HG03095 (cell line): ENCODE results near the gene CFAP107.

Source experiments
- ATAC-seq: cut with Tn5 transposase; IDR thresholded peaks from one replicate; pipeline ENCODE4 v1.9.1; 2021; ENCODE audit warnings: moderate library complexity; ENCODE audit not compliant: unreplicated experiment

Gene CFAP107

DNA sequence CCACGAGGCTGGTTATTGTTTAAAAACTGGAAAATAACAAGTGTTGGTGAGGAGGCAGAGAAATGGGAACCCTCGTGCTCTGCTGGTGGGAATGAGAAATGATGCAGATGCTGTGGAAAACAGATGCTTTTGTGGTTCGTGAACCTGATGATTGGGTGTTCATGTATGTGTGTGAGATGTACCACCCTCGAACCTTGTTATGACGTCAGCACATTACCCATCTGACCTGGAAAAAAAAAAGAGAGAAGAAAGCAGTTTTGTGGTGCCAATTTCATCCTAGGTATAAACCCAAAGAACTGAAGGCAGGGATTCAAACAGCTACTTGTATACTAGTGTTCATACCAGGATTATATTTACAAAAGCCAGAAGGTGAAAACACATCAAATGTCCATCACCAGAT is 6.4 kb upstream of the CFAP107 start:
- no peak for ATAC-seq

DNA sequence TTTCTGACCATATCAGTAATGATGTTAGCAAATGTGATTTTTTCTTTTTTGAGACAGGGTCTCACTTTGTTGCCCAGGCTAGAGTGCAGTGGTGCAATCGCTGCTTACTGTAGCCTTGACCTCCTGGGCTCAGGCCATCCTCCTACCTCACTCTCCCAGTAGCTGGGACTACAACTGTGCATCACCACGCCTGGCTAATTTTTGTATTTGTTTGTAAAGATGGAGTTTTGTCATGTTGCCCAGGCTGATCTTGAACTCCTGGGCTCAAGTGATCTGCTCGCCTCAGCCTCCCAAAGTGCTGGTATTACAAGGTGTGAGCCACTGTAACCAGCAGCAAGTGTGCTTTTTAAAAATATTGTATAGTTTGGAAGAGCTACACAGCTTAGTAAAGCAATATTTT is 4.1 kb upstream of the CFAP107 start:
- no peak for ATAC-seq

DNA sequence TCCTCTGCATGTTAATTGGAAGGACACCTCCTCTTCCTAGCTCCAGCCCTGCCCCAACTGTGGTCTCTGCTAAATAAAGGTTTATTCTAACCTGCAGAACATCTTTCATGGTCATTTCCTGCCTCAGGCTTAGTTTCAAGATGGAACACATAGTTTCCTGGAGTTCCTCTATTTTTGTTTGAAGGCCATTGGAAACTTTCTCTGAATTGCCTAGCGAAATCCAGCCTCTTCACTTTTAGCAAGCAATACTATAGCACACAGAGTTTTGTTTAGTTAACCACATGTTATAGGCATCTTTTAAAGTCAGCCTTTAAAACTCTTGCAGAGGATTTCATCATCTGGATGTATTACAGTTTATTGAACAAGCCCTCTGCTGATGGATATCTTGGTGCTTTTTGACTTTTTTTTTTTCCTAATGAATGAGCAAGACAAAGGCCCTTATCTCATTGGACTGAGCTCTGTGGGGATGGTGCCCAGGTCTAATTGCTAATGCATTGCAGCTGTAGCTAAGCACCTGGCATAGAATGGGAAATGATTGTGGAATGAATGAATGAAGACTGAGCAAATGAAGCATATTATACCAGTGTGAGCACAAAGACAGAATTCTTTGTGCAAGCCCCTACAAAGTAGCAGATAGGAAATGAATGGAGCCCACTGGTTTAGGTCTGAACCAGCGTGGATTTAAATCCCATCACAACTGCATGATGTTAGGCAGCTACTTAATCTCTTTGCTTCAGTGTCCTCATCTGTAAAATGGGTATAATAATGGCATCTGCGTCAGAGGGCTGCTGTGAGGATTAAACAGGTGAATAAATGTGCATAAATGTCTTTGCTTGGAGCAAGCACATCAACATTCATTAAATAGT is 641 bp upstream of the CFAP107 start:
- no peak for ATAC-seq

DNA sequence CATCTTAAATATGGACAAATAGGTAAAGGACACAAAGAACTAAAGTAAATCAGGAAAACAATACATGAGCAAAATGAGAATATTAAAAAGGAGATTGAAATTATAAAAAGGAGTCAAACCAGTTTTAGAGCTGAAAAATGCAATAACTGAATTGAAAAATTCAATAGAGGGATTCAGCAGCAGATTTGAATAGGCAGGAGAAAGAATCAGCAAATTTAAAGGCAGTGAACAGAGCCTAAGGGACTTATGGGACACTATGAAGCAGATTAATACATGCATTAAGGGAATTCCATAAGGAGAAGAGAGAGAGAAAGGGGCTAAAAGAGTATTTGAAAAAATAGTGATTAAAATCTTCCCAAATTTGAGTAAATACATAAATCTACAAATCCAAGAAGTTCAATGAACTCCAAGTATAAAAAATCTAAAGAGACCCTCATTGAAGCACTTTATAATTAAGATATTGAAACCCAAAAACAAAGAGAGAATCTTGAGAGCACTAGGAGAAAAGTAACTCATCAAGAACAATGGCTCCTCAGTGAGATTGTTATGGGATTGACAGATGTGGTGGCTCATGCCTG is 2.9 kb downstream of the CFAP107 start:
- ATAC-seq, result no peak

DNA sequence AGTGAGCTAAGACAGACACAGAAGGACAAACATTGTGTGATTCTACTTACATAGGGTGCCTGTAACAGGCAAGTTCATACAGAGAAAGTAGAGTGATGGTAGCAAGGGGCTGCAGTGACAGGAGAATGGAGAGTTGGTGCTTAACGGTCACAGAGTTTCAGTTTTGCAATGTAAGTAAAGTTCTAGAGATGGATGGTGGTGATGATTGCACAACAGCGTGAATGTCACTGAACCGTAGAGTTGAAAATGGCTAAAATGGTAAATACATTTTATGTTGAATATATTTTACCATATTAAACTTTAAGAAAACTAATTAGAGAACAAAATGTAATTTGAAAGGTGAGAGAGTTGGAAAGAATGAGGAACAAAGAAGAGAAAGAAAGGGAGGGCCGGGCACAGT is 8.7 kb downstream of the CFAP107 start:
- ATAC-seq, result no peak

DNA sequence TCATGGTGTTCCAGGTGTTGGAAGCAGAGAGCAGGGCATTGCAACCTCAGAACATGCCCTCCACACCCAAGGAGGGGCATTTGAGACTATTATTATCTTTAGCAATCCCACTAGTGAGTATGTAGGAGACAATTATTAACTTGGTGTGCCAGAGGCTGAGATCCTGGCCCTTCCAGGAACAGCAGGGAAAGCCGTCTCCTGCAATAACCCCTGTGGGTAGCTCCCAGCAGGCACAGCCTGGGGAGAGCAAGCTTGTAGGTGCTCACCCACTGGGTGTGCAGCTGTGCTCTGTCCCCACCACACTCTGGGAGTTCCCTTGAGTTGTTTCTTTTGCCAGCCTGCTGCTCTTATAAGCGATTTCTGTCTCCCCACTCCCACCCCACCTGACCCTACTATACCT is 10.3 kb downstream of the CFAP107 start:
- no peak for ATAC-seq

DNA sequence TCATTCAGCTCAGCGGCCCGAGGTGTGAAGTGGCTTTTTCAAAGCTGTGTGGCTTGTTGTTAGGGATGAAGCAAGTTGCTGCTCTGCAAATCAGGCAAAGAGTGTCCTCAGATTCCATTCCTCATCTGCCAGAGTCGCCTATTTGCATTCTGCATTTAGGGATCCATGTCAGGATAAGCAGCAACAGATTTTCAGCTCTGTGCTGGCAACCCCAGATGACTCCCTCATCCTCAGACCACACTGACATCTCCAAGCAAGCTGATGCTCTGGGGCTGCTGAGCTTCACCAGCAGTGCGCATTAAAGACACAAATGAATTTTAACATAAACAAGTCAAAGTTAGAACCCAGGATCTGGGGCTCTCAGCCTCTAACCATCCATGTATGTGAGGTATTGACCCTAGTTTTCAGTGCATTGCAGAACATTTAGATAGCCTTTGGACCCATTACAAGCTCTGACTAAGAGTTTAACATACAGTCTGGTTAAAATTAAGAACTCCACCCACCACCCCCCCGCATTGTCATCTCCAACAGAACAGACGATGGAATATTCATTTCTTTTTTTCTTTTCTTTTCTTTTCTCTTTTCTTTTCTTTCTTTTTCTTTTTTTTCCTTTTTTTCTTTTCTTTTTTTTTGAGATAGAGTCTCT is 10.9 kb downstream of the CFAP107 start:
- ATAC-seq, result no peak

DNA sequence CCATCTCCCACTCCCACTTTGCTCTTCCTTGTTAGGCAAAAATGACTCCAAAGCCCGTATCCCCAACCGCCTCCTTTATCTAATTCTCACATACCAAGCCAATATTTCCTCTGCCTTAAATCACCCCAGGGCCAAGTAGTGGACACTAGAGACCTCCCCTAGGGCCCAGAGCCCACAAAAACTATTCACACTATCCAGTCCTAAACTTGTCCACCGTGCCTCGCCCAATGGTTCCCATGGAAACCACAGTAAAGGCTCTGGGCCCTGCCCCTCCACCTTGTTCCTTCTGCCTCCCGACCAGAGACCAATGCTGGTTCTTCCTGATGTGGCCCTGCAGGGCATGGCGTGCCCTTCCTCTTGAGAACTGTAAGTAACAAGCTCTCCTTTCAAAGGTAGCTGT is 11.8 kb downstream of the CFAP107 start:
- no peak for ATAC-seq

DNA sequence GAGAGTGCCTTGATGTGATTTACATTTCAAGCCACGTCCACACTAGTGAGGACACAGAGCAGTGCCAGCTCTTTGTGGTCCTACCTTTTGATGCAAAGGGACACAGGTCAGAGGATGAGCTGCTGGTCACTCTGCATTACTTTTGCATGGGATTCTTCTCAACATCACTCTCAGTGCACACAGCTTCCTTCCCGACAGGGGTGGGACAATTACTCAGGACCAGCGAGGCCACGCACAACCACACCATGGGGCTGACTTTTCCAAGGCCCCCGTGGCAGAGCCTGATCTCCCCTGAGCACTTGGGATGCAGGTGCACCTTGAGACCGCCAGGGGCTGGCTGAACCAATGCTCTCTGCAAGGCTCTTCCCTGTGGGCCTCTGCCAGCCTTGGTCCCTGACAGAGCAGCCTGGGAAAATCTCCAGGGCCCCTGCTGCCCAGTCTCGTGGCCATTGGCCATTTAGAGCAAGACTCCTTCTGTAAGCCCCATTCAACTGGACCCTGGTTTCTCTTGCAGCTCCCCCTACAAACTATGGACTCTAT is 14.3 kb downstream of the CFAP107 start:
- ATAC-seq, result no peak

DNA sequence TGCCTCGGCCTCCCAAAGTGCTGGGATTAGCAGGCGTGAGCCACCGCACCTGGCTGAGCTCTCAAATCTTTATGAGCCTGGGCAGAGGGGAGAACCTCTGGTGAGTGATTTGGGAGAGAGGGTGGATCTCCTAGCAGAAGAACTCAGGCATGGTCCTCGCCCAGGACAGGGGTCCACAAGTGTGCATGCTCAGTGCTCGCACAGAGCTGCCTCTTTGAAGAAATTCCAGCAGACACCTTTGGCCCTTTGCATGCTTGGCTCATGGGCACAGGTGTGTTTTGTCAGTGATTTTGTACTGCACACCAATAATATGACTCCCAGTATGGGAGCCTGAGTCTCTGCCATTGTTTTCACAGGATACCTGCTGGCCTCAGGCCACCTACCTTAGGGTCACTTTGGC is 15.8 kb downstream of the CFAP107 start:
- ATAC-seq, result no peak

DNA sequence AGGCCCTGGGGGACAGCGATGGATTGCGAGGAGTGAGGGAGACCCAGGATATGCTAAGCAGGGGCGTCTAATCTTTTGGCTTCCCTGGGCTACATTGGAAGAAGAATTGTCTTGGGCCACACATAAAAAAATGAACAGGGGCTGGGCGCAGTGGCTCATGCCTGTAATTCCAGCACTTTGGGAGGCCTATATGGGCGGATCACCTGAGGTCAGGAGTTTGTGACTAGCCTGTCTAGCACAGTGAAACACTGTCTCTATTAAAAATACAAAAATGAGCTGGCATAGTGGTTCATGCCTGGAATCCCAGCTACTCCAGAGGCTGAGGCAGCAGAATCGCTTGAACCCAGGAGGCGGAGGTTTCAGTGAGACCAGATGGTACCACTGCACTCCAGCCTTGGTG is 16.8 kb downstream of the CFAP107 start:
- no peak for ATAC-seq

DNA sequence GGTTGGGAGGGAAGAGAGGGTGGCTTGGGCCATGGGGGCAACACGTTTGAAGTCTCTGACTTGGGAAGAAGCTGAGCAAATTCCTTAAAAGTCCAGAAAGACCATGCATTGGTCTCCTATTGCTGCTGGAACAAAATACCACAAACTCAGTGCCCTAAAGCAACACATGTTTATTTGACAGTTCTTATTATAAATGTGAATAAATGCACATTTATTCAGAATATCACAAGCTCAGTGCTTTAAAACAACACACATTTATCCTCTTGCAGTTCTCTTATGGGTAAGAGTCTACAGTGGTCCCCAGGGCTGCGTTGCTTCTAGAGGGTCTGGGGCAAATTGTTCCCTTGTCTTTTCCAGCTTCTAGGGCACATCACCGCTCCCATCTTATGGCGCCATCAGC is 17.5 kb downstream of the CFAP107 start:
- ATAC-seq, result no peak

DNA sequence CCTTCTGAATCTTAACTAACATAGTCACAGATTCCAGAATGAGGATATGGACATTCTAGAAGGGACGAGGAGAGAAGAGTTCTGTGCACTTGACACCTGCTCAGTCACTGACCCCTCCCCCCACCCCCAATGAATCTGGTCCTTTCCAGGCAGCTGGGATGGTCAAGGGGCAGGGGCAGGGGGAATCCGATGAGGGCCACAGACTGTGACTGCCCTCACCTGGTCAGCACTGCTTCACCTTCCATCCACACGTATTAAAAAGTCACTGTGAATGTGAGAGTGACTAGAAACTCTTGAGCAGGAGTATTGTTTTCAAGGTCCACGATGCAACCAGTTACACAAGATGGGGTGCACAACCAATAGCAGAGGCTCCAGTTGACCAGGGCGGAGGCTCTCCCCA is 18.0 kb downstream of the CFAP107 start:
- ATAC-seq, result no peak

DNA sequence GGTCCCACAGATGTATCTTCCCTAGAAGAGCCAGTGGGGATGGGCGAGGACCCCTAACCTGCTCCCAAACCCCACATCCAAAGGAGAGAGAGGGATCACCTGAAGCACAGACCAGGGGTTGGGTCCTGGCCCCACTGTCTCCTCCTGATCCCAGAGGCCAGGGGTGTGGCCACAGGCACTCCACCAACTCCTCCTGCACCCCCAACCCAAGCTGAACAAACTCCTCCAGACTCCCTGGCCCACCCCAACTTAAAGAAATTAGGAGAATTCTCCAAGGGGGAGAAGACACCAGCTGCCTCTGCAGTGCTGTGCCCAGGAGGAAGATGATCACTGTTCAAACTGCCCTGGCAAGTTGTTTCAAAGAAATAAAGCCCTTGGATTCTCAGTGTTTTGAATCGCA is 23.0 kb downstream of the CFAP107 start:
- ATAC-seq, result no peak

DNA sequence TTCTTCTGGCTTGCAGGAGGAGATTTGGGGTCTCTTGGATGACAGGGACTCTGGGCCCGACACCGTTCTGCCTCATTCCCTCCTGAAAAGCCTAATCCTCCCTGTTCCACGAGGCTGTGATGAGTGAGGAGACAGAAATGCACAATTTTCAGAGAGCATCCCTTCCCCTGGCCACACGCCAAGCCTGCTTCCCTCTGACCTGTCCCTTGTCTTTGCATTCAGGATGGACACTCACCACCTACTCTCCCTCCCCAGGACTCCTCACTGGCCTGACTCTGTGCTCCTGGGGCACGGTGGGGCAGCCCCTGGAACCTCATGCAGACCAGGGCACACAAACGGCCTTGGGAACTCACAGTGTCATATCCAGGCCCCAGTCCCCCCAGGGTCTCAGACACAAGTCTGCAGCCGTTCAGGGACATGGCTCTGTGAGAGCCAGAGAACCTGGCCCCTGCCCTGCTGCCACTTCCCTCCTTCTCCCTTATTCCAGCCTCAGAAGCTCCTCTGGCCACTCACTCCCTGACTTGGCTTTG is 24.0 kb downstream of the CFAP107 start:
- ATAC-seq, result no peak

DNA sequence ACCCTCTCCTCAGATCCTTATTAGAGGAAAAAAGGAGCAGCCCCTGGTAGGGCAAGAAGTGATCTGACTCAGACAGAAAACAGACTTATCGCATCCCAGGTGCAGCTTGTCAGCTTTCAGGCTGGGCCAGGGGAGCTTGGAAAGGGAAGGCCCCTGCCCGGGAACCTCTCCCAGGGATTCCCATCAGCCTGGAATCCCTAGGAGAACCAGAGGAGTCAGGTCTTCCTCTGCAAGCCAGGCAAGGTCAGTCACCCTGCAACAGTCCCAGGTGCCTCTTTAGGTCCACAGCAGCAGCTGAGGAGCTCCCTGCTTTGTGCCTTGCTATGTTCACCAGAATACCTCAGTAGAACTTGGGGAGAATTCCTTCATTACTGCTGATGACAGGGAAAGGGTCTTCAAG is 24.6 kb downstream of the CFAP107 start:
- no peak for ATAC-seq

DNA sequence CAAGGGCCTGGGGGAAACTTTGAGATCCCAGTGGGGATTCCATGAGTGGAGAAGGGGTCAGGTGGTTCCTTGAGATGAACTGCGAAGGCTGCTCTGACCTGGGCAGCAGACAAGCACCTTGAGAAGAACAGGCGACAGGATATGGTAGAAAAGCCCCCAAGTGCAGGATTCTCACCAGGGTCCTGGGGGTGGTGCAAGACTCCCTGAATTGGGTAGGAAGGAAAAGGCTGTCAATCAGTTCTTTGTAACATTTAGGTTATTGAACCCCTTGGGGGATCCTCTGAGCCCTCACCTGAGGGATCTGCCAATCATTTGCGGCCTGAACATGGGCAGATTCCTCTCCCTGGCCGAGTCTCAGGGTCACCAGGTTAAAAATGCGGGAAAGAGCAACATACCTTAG is 25.2 kb downstream of the CFAP107 start:
- ATAC-seq, result no peak

DNA sequence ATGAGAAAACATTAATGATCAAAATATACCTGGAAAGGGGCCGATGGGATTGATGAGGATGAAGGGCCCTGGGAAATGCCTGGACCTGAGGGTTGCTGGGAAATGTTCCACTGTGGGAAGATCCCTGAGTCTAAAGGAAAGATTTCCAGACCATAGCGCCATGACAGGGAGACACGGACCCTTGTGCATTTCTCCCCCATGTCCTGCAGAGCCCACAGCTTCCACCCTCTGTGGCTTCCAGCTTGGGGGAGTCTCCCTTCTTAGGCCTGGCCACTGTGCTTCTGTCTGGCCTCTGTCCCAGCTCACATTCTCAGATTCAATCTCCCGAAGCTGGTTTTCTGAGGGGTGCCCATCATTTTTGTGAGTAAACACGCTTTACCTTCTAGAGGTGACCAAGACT is 26.5 kb downstream of the CFAP107 start:
- ATAC-seq, result no peak

DNA sequence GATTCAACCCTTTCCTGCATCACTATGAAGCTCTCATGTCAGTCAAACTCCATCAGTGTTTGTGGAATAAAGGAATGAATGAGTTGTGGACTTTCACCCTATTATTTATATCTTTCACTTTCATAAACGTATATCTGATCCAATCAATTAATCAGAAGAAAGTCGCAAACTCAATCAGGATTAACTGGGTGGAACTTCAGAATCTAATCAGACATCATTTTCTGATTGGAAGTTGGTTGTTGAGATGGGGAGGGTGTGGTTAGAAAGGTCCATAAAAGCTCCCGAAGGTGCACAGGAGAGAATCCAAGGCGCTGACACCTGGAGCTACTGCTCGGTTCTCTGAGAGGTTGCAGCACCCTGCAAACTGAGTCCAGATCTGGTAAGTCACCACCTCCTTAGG is 27.4 kb downstream of the CFAP107 start, which contains the start of gene PRAMEF12:
Gene PRAMEF12 (plus strand): TSS at position 301 of the 400 bp plus-strand sequence. CDS start 1,130 bp downstream, outside the sequence.
- no peak for ATAC-seq

DNA sequence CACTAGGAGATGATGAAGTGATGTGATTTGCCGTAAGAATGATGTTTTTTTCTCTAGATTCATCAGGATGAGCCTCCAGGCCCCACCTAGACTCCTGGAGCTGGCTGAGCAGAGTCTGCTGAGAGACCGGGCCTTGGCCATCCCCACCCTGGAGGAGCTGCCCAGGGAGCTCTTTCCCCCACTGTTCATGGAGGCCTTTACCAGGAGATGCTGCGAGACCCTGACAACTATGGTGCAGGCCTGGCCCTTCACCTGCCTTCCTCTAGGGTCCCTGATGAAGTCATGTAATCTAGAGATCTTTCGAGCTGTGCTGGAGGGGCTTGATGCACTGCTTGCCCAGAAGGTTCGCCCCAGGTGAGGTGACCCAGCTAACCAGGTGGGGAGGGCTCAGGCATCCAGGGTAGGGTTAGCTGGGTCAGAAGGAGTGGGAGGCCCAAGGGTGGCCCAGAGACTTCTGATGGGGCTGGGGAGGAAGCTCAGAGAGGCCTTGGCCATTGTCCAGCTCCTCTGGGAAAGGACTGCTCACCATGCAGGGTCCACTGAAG is 28.9 kb downstream of the CFAP107 start:
- no peak for ATAC-seq

DNA sequence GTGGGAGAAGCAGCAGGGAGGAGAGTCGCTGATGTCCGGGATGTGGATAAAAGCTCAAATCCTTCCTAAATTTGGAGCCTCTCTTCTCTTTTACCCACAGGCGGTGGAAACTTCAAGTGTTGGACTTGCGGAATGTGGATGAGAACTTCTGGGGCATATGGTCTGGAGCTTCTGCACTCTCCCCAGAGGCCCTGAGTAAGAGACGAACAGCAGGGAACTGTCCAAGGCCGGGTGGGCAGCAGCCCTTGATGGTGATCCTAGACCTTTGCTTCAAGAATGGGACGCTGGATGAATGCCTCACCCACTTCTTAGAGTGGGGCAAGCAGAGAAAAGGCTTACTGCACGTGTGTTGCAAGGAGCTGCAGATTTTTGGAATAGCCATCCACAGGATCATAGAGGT is 29.4 kb downstream of the CFAP107 start:
- no peak for ATAC-seq
